Activated naive CD4-positive, alpha-beta T cell treated with anti-CD3 and anti-CD28 coated beads, Interleukin-2, amount 50 U/mL, for 72 hours (primary cell): ENCODE data around the gene SSTR5. TPM values are rescaled to one million over a fixed set of nuclear protein-coding genes. Genes with fewer than 3 reads are reported as not detected.
A peak's percentile ranks its signal among the peaks of the same experiment; 100 is the strongest.

Experiments
- ATAC-seq, 2 donors: fragments of 150-1000 bp; cut with Tn5 transposase; 2 replicates each; pipeline ENCODE4 v1.10.0; 2021; ENCODE audit warnings: mild to moderate bottlenecking in 2 of 2, moderate library complexity in 2 of 2
- DNase-seq, 2 donors: peaks; one replicate each; pipeline ENCODE4 v3.0.0; 2021 to 2022; ENCODE audit warnings: low spot score in 2 of 2
- H3K27ac Mint-ChIP-seq, 2 donors: one replicate each; pipeline ENCODE4 v1.8.0; 2022; ENCODE audit warnings: mild to moderate bottlenecking in 2 of 2, mixed read lengths in 2 of 2
- H3K36me3 Mint-ChIP-seq, 2 donors: one replicate each; pipeline ENCODE4 v1.8.0; 2022; ENCODE audit warnings: mixed read lengths in 2 of 2
- H3K9me3 Mint-ChIP-seq, 2 donors: one replicate each; pipeline ENCODE4 v1.8.0; 2022; ENCODE audit warnings: mixed read lengths in 2 of 2
- total RNA-seq, 2 donors: library from RNA; stranded (reverse); gene quantifications; one replicate each; pipeline ENCODE4 v1.2.3, GENCODE V29; 2022

The SSTR5 gene
- total RNA-seq, 2 donors from 2014 or later: not detected

GRCh38 chr16:1036726-1037393 lies 35.7 kb upstream of the SSTR5 start:
- no peaks in the 10 kb centered on the region for H3K36me3 Mint-ChIP-seq
- peak in 1 of 2 donors; percentile 59 for ATAC-seq

GRCh38 chr16:1037394-1038257 lies 34.9 kb upstream of the SSTR5 start:
- DNase-seq: no peak
- no peak for ATAC-seq
- H3K9me3 Mint-ChIP-seq: peaks cover 0 to 9% of the 10 kb centered on the region in 2 donors
- H3K27ac Mint-ChIP-seq: no peak overlapping the region
- no peaks in the 10 kb centered on the region for H3K36me3 Mint-ChIP-seq

More at GRCh38 chr16:1036726-1037393, 35.7 kb upstream of the SSTR5 start:
- DNase-seq: no peak
- H3K27ac Mint-ChIP-seq: no peak overlapping the region
- H3K9me3 Mint-ChIP-seq: peaks cover 0 to 4% of the 10 kb centered on the region in 2 donors

DNA sequence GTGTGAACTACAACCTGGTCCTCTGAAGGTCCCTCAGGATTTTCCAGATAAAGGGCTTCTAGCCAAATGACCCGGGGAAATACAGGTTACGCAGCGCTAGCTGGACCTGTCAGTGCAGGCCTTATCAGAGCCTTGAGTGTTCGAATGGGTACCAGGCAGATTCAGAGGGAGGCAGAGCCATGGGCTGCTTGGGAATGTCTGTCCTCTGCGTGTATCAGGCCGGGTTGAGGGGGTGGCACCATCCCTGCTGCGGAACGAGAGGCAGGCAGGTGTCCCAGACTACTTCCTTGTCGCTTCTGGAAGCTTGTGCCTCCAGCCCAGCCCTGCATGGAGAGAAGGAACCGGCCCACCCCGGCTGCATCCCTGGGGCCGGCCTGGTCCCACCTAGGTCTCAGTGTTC lies 33.6 kb upstream of the SSTR5 start:
- peaks cover 0 to 9% of the 10 kb centered on the region in 2 donors for H3K9me3 Mint-ChIP-seq
- ATAC-seq (no peak), DNase-seq (no peak)
- H3K27ac Mint-ChIP-seq: peak overlapping the region in 1 of 2 donors; percentile 36
- no peaks in the 10 kb centered on the region for H3K36me3 Mint-ChIP-seq

DNA sequence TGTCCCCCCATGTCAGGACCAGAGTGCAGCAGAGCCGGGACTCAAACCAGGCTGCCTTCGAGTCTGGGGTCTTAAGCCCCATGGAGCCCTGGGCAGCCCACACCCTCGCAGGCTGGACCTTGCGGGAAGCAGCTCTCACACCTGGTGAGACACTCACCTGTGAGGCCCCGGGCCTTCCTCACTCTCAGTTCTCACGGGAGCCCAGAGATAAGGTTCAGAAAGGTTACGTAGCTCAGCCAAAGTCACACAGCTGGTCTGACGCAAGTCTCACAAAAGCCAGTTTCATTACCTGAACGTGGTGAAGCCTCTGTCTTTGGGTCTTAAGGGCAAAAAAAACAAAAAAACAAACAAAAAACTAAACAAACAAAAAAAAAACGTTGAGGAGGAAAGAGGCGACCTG lies 32.8 kb upstream of the SSTR5 start:
- H3K9me3 Mint-ChIP-seq: peaks cover 0 to 9% of the 10 kb centered on the region in 2 donors
- H3K36me3 Mint-ChIP-seq: no peaks in the 10 kb centered on the region
- DNase-seq (no peak), ATAC-seq (no peak)
- no peak overlapping the region for H3K27ac Mint-ChIP-seq

DNA sequence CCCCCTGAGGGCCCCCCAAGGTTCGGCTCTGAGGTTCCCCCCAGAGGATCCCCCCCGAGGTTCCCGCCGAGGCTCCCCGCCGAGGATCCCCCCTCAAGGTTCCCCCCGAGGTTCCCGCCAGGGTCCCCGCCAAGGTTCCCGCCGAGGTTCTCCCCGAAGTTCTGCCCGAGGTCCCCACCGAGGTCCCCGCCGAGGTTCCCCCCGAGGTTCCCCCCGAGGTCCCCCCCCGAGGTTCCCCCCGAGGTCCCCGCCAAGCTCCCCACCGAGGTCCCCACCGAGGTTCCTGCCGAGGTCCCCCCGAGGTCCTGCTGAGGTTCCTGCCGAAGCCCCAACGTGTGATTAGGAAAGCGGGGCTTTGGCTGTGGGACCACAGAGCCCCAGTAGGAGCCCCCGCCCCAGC lies 32.2 kb upstream of the SSTR5 start:
- Mint-ChIP-seq H3K9me3 (peaks cover 0 to 9% of the 10 kb centered on the region in 2 donors), H3K27ac (no peak overlapping the region), H3K36me3 (no peaks in the 10 kb centered on the region)
- ATAC-seq: no peak
- DNase-seq: no peak

DNA sequence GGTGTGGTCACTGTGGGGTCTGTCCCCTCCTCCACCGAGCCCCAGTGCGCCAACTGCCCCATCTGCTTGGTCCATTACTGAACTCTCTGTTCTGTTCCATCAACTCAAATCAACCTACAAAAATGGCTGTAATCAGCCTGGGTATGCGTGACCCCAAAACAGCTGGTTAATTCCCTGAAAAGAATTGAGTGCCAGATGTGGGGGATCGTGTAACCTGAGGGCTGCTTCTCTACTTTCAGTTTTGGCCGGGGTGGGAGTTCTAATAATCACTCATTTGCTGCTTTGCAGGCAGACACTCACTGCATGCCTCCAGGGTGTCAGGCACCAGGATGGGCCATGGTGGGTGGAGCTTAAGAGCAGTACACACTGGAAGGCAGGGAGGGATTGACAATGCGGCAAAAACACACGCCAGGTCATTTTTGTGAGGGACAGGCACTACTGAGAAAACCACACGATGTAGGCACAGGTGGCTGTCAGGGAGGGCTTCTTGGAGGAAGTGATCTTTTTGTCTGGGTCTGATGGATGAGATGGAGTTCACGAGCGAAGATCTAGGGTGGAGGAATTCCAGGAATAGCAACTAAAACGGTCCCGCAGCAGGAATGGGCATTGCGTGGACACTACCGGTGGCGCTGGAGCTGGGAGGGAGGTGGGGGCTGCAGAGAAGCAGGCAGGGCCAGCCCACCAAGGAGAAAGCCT lies 30.4 kb upstream of the SSTR5 start:
- DNase-seq (no peak), ATAC-seq (no peak)
- Mint-ChIP-seq H3K36me3 (no peaks in the 10 kb centered on the region), H3K9me3 (peaks cover 0 to 9% of the 10 kb centered on the region in 2 donors), H3K27ac (peak overlapping the region in 1 of 2 donors; percentile 3)

DNA sequence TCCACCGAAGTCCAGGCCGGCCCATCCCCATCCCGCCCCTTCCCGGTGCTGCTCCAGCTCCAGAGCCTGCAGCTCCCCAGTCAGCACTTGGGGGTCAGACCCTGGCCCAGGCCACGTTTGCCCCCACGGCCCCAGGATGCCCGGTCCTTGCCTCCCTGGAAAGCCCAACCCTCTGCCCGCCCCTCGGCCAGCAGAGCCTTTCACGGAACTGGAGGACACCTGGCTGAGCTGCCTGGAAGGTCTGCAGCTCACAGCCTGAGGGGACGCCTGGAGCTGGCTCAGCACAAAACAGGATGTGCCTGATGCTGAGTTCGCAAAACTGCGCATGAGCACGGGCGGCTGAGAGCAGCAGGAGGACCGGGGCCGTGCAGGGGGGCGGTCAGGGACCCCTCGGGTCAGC lies 29.7 kb upstream of the SSTR5 start:
- ATAC-seq: no peak
- no peaks in the 10 kb centered on the region for H3K36me3 Mint-ChIP-seq
- no peak overlapping the region for H3K27ac Mint-ChIP-seq
- no peak for DNase-seq
- H3K9me3 Mint-ChIP-seq: peaks cover 0 to 9% of the 10 kb centered on the region in 2 donors

- no peak overlapping the region for H3K27ac Mint-ChIP-seq
- no peak for DNase-seq
- H3K36me3 Mint-ChIP-seq: no peaks in the 10 kb centered on the region
- peaks cover 0 to 9% of the 10 kb centered on the region in 2 donors for H3K9me3 Mint-ChIP-seq
- ATAC-seq: no peak
Observed at GRCh38 chr16:1043881-1044451, 28.6 kb upstream of the SSTR5 start.

- Mint-ChIP-seq H3K36me3 (no peaks in the 10 kb centered on the region), H3K27ac (no peak overlapping the region), H3K9me3 (peaks cover 0 to 9% of the 10 kb centered on the region in 2 donors)
- ATAC-seq (no peak), DNase-seq (no peak)
Observed at GRCh38 chr16:1044460-1045309, 27.9 kb upstream of the SSTR5 start.

GRCh38 chr16:1045310-1045992 lies 27.1 kb upstream of the SSTR5 start:
- DNase-seq (no peak), ATAC-seq (no peak)
- Mint-ChIP-seq H3K27ac (no peak overlapping the region), H3K36me3 (no peaks in the 10 kb centered on the region), H3K9me3 (peaks cover 0 to 9% of the 10 kb centered on the region in 2 donors)

DNA sequence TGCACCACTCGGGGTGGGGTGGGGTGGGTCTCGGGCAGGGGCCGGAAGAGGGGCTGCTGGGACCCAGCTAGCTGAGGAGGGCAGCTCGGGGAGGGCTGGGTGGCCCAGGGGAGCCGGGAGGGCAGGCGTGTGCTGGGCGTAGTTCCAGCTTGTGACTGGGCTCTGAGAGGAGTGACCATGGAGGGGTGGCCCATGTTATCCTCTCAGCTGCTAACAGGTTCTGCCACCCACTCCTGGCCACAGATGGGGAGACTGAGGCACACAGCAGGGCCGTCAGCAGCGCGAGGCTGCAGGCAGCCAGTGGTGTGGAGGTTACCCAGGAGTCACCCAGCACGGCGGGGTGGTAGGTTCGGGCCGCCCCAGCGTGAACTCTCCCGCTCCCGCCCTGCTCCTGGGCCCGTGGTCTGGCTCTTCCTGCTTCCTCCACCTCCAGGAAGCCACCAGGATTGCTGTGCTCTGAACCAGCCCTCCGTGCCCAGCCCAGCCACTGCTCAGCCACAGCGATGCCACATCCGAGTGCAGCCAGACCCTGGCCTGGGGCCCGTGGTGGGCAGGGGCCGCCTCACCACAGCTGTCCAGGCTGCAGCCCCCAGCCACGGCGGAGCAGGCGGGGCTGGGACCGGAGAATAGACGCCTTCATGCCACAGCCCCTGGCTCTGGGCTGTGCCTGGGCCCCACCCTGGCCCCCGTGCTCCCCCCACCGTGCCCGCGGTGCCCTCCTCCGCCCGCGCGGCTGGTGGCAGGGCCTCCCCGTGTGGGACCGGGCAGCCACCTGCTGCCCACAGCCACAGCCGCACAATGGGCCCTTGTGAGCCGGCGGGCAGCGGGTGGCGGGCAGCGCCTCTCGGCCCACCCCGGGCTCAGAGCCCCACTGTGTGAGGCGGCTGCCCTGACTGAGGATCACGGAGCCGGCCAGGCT lies 26.3 kb upstream of the SSTR5 start:
- ATAC-seq (no peak), DNase-seq (no peak)
- Mint-ChIP-seq H3K9me3 (peaks cover 0 to 9% of the 10 kb centered on the region in 2 donors), H3K27ac (no peak overlapping the region), H3K36me3 (no peaks in the 10 kb centered on the region)

DNA sequence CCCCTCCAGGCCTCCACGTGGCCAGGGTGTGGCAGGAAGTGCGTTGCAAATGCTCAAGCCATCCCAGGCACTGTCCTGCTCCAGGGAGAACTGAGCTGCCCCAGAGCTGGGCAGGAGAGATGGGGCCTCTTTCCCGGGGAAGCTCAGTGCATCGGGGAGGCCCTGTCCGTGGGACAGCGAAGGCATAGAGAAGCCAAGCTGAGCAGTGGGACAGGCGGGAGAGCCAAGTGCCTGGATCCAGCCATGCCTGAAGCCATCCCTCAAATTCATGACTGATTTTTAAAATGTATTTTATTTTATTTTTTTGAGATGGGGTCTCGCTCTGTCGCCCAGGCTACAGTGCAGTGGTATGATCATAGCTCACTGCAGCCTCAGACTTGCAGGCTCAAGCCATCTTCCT lies 25.4 kb upstream of the SSTR5 start:
- Mint-ChIP-seq H3K27ac (no peak overlapping the region), H3K36me3 (no peaks in the 10 kb centered on the region), H3K9me3 (peaks cover 0 to 3% of the 10 kb centered on the region in 2 donors)
- ATAC-seq (no peak), DNase-seq (no peak)

DNA sequence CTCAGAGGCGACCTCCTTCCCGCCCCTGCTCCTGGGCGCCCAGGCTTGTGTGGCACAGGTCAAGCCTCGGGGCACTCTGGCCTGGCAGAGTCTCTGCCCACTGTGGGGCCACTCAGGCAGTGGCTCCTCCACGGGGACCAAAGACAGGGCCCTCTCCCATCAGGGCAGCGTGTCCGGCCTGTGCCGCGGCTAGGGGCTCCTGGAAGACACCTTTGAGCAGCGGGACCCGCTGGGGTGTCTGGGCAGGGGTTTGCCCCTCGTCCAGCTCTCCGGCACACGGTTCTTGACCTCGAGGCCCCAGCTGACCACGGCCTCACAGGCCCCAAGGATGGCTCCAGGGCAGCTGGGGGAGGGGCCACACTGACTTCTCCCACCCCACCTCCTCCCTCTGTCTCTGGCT lies 24.7 kb upstream of the SSTR5 start:
- Mint-ChIP-seq H3K9me3 (no peaks in the 10 kb centered on the region), H3K27ac (no peak overlapping the region), H3K36me3 (no peaks in the 10 kb centered on the region)
- DNase-seq (no peak), ATAC-seq (no peak)

- Mint-ChIP-seq H3K27ac (no peak overlapping the region), H3K9me3 (no peaks in the 10 kb centered on the region), H3K36me3 (no peaks in the 10 kb centered on the region)
- DNase-seq (peak in 1 of 2 donors; percentile 35), ATAC-seq (peak in 1 of 2 donors; percentile 68)
Observed at GRCh38 chr16:1048442-1049112, 24.0 kb upstream of the SSTR5 start.
